HG03521 (cell line): ENCODE measurements around the gene MAP3K13.
"Not testable (repeated sequence)": the region's sequence is repeated elsewhere in the genome, so short reads cannot be mapped to it uniquely, and the experiment has no call there.

Experiments
- ATAC-seq: cut with Tn5 transposase; IDR thresholded peaks from one replicate; pipeline ENCODE4 v1.9.1; 2021; ENCODE audit warnings: mild to moderate bottlenecking, moderate library complexity; ENCODE audit not compliant: unreplicated experiment

Gene MAP3K13

GRCh38 chr3:185340751-185341150 lies 22.2 kb upstream of the MAP3K13 start:
- ATAC-seq: no peak

- ATAC-seq: no peak
Observed at GRCh38 chr3:185341616-185342458, 21.1 kb upstream of the MAP3K13 start.

GRCh38 chr3:185342459-185343174 lies 20.3 kb upstream of the MAP3K13 start:
- no peak for ATAC-seq

GRCh38 chr3:185347399-185347798 lies 15.5 kb upstream of the MAP3K13 start:
- no peak for ATAC-seq

- no peak for ATAC-seq
Observed at GRCh38 chr3:185350841-185351240, 12.1 kb upstream of the MAP3K13 start.

GRCh38 chr3:185351396-185351795 lies 11.5 kb upstream of the MAP3K13 start:
- ATAC-seq: no peak

- no peak for ATAC-seq
Observed at GRCh38 chr3:185353225-185353624, 9.7 kb upstream of the MAP3K13 start.

GRCh38 chr3:185353823-185354614 lies 8.9 kb upstream of the MAP3K13 start:
- ATAC-seq: peak; percentile 98

GRCh38 chr3:185356499-185356898 lies 6.4 kb upstream of the MAP3K13 start:
- ATAC-seq: no peak

GRCh38 chr3:185361920-185362319 lies 1.0 kb upstream of the MAP3K13 start:
- ATAC-seq: no peak

GRCh38 chr3:185363662-185364203 lies 797 bp downstream of the MAP3K13 start:
- peak; percentile 32 for ATAC-seq

GRCh38 chr3:185365291-185366073 lies 2.5 kb downstream of the MAP3K13 start:
- no peak for ATAC-seq

GRCh38 chr3:185366074-185366335 lies 3.1 kb downstream of the MAP3K13 start:
- ATAC-seq: no peak

GRCh38 chr3:185366913-185367312 lies 4.0 kb downstream of the MAP3K13 start:
- no peak for ATAC-seq

GRCh38 chr3:185370349-185370748 lies 7.4 kb downstream of the MAP3K13 start:
- ATAC-seq: not testable (repeated sequence)

- no peak for ATAC-seq
Observed at GRCh38 chr3:185371306-185372074, 8.6 kb downstream of the MAP3K13 start.

- ATAC-seq: no peak
Observed at GRCh38 chr3:185381320-185382058, 18.6 kb downstream of the MAP3K13 start.

- ATAC-seq: no peak
Observed at GRCh38 chr3:185382154-185382553, 19.2 kb downstream of the MAP3K13 start.

GRCh38 chr3:185386515-185386914 lies 23.6 kb downstream of the MAP3K13 start:
- not testable (repeated sequence) for ATAC-seq
